Endothelial cell of umbilical vein (primary cell): ENCODE results near the gene HSD17B8. TPM values are rescaled to one million over a fixed set of nuclear protein-coding genes. Genes with fewer than 3 reads are reported as not detected.

Experiments used
- BruUV-seq: library from RNA; stranded (reverse); fragments of 400-500 nt; replicated peaks from 2 replicates; lab custom pipeline; 2021; lab: Mats Ljungman, UMichigan
- CTCF ChIA-PET: fragments of 300-600, 350-600 bp; sonication (Branson Sonifier 250); formaldehyde crosslinking; loops from one replicate; lab custom pipeline; 2021; ENCODE audit warnings: antibody characterized with exemption, inconsistent platforms; lab: Charles Lee
- POLR2A ChIA-PET: fragments of 300-600, 350-600 bp; sonication (Branson Sonifier 250); formaldehyde crosslinking; loops from one replicate; lab custom pipeline; 2021; ENCODE audit warnings: antibody characterized with exemption, inconsistent platforms; lab: Charles Lee
- DNase-seq: peaks from one replicate; pipeline ENCODE4 v3.0.0-alpha.2; 2011; ENCODE audit warnings: low read depth, low spot score
- FAIRE-seq: peaks from 2 replicates; lab custom pipeline; 2011; peaks lifted over from hg19 to GRCh38; lab: Jason Lieb, UNC
- H2AFZ ChIP-seq: 2 replicates; pipeline ENCODE4 v1.6.0; 2012; ENCODE audit warnings: low read depth, low read length, control low read depth, inconsistent platforms
- H3K27ac ChIP-seq: 2 replicates; pipeline ENCODE4 v1.5.1; 2011; ENCODE audit warnings: low read depth, mild to moderate bottlenecking, control low read depth, low read length, moderate library complexity; ENCODE audit not compliant: insufficient read depth
- H3K27me3 ChIP-seq, 2 experiments: 2 replicates each; pipeline versions ENCODE4 v1.6.0 to v1.6.1; 2011; ENCODE audit warnings: low read length in 2 of 2, mixed read lengths in 1 of 2; ENCODE audit not compliant: control insufficient read depth in 2 of 2, insufficient read depth in 2 of 2
- H3K36me3 ChIP-seq, 2 experiments: 2 replicates in 1 of 2; 3 replicates in 1 of 2; pipeline ENCODE4 v1.5.1; 2011; ENCODE audit warnings: low read length in 2 of 2, mild to moderate bottlenecking in 1 of 2, moderate library complexity in 1 of 2; ENCODE audit not compliant: control insufficient read depth in 2 of 2, insufficient read depth in 2 of 2; ENCODE audit errors: extremely low read depth in 1 of 2
- H3K4me1 ChIP-seq: 3 replicates; pipeline ENCODE4 v1.5.1; 2011; ENCODE audit warnings: mild to moderate bottlenecking, low read length; ENCODE audit not compliant: control insufficient read depth, insufficient read depth; ENCODE audit errors: extremely low read depth
- H3K4me2 ChIP-seq: 2 replicates; pipeline ENCODE4 v1.6.1; 2011; ENCODE audit warnings: low read length, control low read depth, mixed read lengths; ENCODE audit not compliant: insufficient read depth
- H3K4me3 ChIP-seq, 3 experiments: fragments of 200-600 bp in 1 of 3; sonication (generic), shearing (Covaris generic) in 1 of 3; replicated peaks in 1 of 3; 2 replicates each; pipeline ENCODE4 v1.5.1; 2011 to 2016; ENCODE audit warnings: control low read depth in 3 of 3, low read length in 3 of 3, mild to moderate bottlenecking in 2 of 3, inconsistent platforms in 1 of 3, low read depth in 1 of 3, moderate library complexity in 1 of 3; ENCODE audit not compliant: insufficient read depth in 1 of 3
- H3K79me2 ChIP-seq: 2 replicates; pipeline ENCODE4 v1.6.0; 2012; ENCODE audit warnings: low read length, inconsistent platforms; ENCODE audit not compliant: control insufficient read depth, insufficient read depth
- H3K9ac ChIP-seq: replicated peaks from 2 replicates; pipeline ENCODE3; 2011; ENCODE audit warnings: low read length, control low read depth; ENCODE audit not compliant: insufficient read depth; ENCODE audit errors: extremely low read depth
- H3K9me1 ChIP-seq: replicated peaks from 3 replicates; pipeline ENCODE4 v1.6.0; 2011; ENCODE audit warnings: mild to moderate bottlenecking, low read length; ENCODE audit not compliant: control insufficient read depth, insufficient read depth; ENCODE audit errors: extremely low read depth
- H3K9me3 ChIP-seq: replicated peaks from 2 replicates; pipeline ENCODE4 v1.5.1; 2012; ENCODE audit warnings: low read length, inconsistent platforms; ENCODE audit not compliant: control insufficient read depth, insufficient read depth
- H4K20me1 ChIP-seq: replicated peaks from 2 replicates; pipeline ENCODE3; 2011; ENCODE audit warnings: mild to moderate bottlenecking, low read length; ENCODE audit not compliant: control insufficient read depth, insufficient read depth; ENCODE audit errors: extremely low read depth
- CTCF ChIP-seq, 2 donors: IDR thresholded peaks; 1 replicate in 1 of 2; 2 replicates in 1 of 2; pipeline ENCODE4 v1.5.1; 2011; ENCODE audit warnings: low read length in 2 of 2, mild to moderate bottlenecking in 2 of 2, moderate library complexity in 2 of 2, control low read depth in 1 of 2, inconsistent platforms in 1 of 2, low read depth in 1 of 2; ENCODE audit not compliant: insufficient read depth in 1 of 2; ENCODE audit errors: extremely low read depth in 1 of 2
- EZH2 ChIP-seq: IDR thresholded peaks from 2 replicates; pipeline ENCODE4 v1.6.1; 2012; ENCODE audit warnings: borderline replicate concordance, low read depth, mild to moderate bottlenecking, moderate library complexity, low read length, inconsistent platforms; ENCODE audit not compliant: severe bottlenecking
- FOS ChIP-seq: IDR thresholded peaks from 2 replicates; pipeline ENCODE4 v1.6.1; 2011; ENCODE audit warnings: mild to moderate bottlenecking, low read length, moderate library complexity, borderline replicate concordance; ENCODE audit not compliant: insufficient read depth
- GATA2 ChIP-seq: IDR thresholded peaks from 2 replicates; pipeline ENCODE4 v1.7.0; 2011; ENCODE audit warnings: low read depth, mild to moderate bottlenecking, moderate library complexity, mixed read lengths, low read length; ENCODE audit not compliant: insufficient read length, insufficient read depth
- JUN ChIP-seq: IDR thresholded peaks from 2 replicates; pipeline ENCODE4 v1.6.1; 2011; ENCODE audit warnings: borderline replicate concordance, low read depth; ENCODE audit not compliant: insufficient read length, insufficient read depth
- MAX ChIP-seq: IDR thresholded peaks from 2 replicates; pipeline ENCODE4 v1.6.1; 2011; ENCODE audit not compliant: insufficient read depth, insufficient read length
- MYC ChIP-seq: IDR thresholded peaks from one replicate; pipeline ENCODE4 v1.6.1; 2011; ENCODE audit warnings: mild to moderate bottlenecking, low read depth, low read length
- POLR2A ChIP-seq: IDR thresholded peaks from 2 replicates; pipeline ENCODE4 v1.6.1; 2012; ENCODE audit warnings: low read depth, mild to moderate bottlenecking, control low read depth, low read length
- POLR2AphosphoS5 ChIP-seq: IDR thresholded peaks from 2 replicates; pipeline ENCODE4 v1.6.1; 2012; ENCODE audit warnings: low read depth, mild to moderate bottlenecking, control low read depth, low read length, moderate library complexity; ENCODE audit not compliant: insufficient read depth
- dilution Hi-C: fragments of 300-500 bp; cut with MboI; formaldehyde crosslinking; loops from one replicate; pipeline ENCODE4 v1.15.0; 2019; ENCODE audit warnings: low sequenced_read_pairs; ENCODE audit not compliant: extremely low pct_ligation_motif_present
- intact Hi-C: fragments of 100-400 bp; cut with micrococcal nuclease; formaldehyde crosslinking; loops from one replicate; pipeline ENCODE4 v1.10.0; 2022
- polyA plus RNA-seq, 4 experiments: library from polyadenylated mRNA; depleted of rRNA in 3 of 4; stranded (reverse) in 3 of 4; unstranded in 1 of 4; fragments of >200 nt; gene quantifications; 2 replicates each; pipeline versions ENCODE4 v1.2.1 to v1.2.3, GENCODE V29; 2011 to 2012; ENCODE audit warnings: missing spikeins in 1 of 4
- total RNA-seq: library from RNA; stranded (reverse); gene quantifications from 2 replicates; pipeline ENCODE4 v1.2.3, GENCODE V29; 2021

HSD17B8 gene
- total and polyA plus RNA-seq, 2 donors (not counting 3 experiments of a cell fraction or from before 2014, with no cell fraction given): 4.0 to 8.2 TPM

GRCh38 chr6:33248932-33249731, 44.7 kb downstream of the HSD17B8 start:
- Histone ChIP-seq H3K9me1 (no peaks in the 10 kb centered on the region), H3K79me2 (no peaks in the 10 kb centered on the region), H3K9me3 (no peaks in the 10 kb centered on the region), H3K4me1 (peaks cover 23% of the 10 kb centered on the region), H3K27me3 (peaks cover 0 to 2% of the 10 kb centered on the region in 2 experiments), H3K4me3 (peak overlapping the region; percentile 18 to 69 (median 38)), H3K4me2 (peak overlapping the region; percentile 91), H4K20me1 (no peaks in the 10 kb centered on the region), H3K27ac (peak overlapping the region; percentile 72), H3K9ac (peak overlapping the region; percentile 69), H3K36me3 (peaks cover 0 to 2% of the 10 kb centered on the region in 2 experiments), H2AFZ (peak overlapping the region; percentile 81)
- peak; percentile 100 for DNase-seq
- TF ChIP-seq CTCF (IDR thresholded peaks at IDR 0.05; ENCODE audit: extremely low read depth in 1 of 2, insufficient read depth in 1 of 2, low read depth in 1 of 2, low read length in 2 of 2) (peak in 1 of 2 donors; percentile 21), POLR2AphosphoS5 (peak; percentile 91), POLR2A (peak; percentile 93), MAX (peak; percentile 27), MYC (peak; percentile 10), EZH2 (no peak), GATA2 (no peak), FOS (peak; percentile 33), JUN (no peak)
- FAIRE-seq: peak; percentile 98
- intact Hi-C loops: loop anchor here (1.0 to 10.0 kb wide), 8 partner anchors 22 to 364 kb away; partner anchors contain the start of genes RING1, RXRB, SLC39A7 and VPS52
- dilution Hi-C loops: no loop called here
- BruUV-seq: no TSS peak
- POLR2A ChIA-PET: interaction anchor here (0.7 to 2.7 kb wide), 5 partner anchors 23 to 277 kb away, joined by 3 to 12 read pairs (median 4); partner anchors contain the start of genes RING1, RPS18 and VPS52
- CTCF ChIA-PET: interaction anchor here (0.9 to 4.5 kb wide), 35 partner anchors 11 to 658 kb away, joined by 3 to 99 read pairs (median 9); partner anchors contain the start of genes HSD17B8, RGL2, RING1 and RPS18
